Measurements from ENCODE around the gene HMOX2. TPM values are rescaled to one million over a fixed set of nuclear protein-coding genes. Genes with fewer than 3 reads are reported as not detected.

HMOX2 gene
- total RNA-seq, 1 experiment from 2014 or later = 55.1 TPM

GRCh38 chr16:4517812-4518680 is 41.8 kb downstream of the HMOX2 start:
- Histone ChIP-seq H2AFZ (ENCODE audit: low read depth, low read length, poor library complexity, severe bottlenecking) (no peak overlapping the region), H3K4me1 (ENCODE audit: control insufficient read depth in 1 of 2, insufficient read depth in 2 of 2, low read length in 2 of 2) (no peaks in the 10 kb centered on the region), H3K4me3 (replicated peaks in 1 of 2; ENCODE audit: low read depth in 1 of 2, low read length in 2 of 2) (no peak overlapping the region), H3K27me3 (ENCODE audit: insufficient read depth, low read length) (no peaks in the 10 kb centered on the region), H4K20me1 (ENCODE audit: insufficient read depth) (no peaks in the 10 kb centered on the region), H3K36me3 (ENCODE audit: control insufficient read depth in 1 of 2, insufficient read depth in 2 of 2, low read length in 2 of 2) (no peaks in the 10 kb centered on the region), H3K27ac (ENCODE audit: low read depth, low read length) (no peak overlapping the region), H3K4me2 (ENCODE audit: low read length) (no peak overlapping the region), H3K79me2 (ENCODE audit: insufficient read depth, low read length) (no peaks in the 10 kb centered on the region), H3K9me3 (ENCODE audit: control insufficient read depth in 1 of 2, insufficient read depth in 1 of 2, low read depth in 1 of 2, low read length in 2 of 2) (no peaks in the 10 kb centered on the region), H3K9me2 (ENCODE audit: insufficient read depth) (no peaks in the 10 kb centered on the region), H3K9ac (ENCODE audit: low read length) (no peak overlapping the region)
- DNase-seq (ENCODE audit: low read depth, low spot score) (no peak), ATAC-seq (peak; percentile 84)
- ChIA-PET POLR2A (no interaction called here), CTCF (interaction anchor here (0.8 to 1.9 kb wide), 3 partner anchors 31 to 98 kb away, joined by 3 to 8 read pairs (median 5); no protein-coding TSS in a partner anchor), RAD21 (ENCODE audit: low non-redundant PET in 1 of 2, low total read pairs in 2 of 2, uncharacterized antibody in 2 of 2, unreplicated experiment in 2 of 2) (no interaction called here)
- TF ChIP-seq MAX (IDR thresholded peaks at IDR 0.05) = no peak
- TF ChIP-seq TCF7L2 (IDR thresholded peaks at IDR 0.05; ENCODE audit: borderline replicate concordance, extremely low read depth, insufficient read depth, insufficient read length) = no peak
- peak; percentile 67 to 81 (median 80) for TF ChIP-seq CTCF (IDR thresholded peaks at IDR 0.05 in 2 of 3, conservative IDR thresholded peaks at IDR 0.05 in 1 of 3; ENCODE audit: borderline replicate concordance in 1 of 3, insufficient read depth in 1 of 3, low read depth in 2 of 3, low read length in 2 of 3)
- peak; percentile 85 for TF ChIP-seq RAD21 (IDR thresholded peaks at IDR 0.05; ENCODE audit: low read depth)
- TF ChIP-seq SP1 (IDR thresholded peaks at IDR 0.05; ENCODE audit: low read depth) = no peak
- TF ChIP-seq ATF3 (IDR thresholded peaks at IDR 0.05) = no peak
- no peak for TF ChIP-seq YY1 (IDR thresholded peaks at IDR 0.05; ENCODE audit: extremely low read depth, insufficient replicate concordance, low read depth, low read length)
- intact Hi-C loops (cut with micrococcal nuclease) = loop anchor here (1.0 to 10.0 kb wide), 2 partner anchors 67 to 137 kb away; no protein-coding TSS in a partner anchor
- no TSS peak for BruUV-seq (replicated peaks)

Measured in HCT116 (cell line).